GM18505 (cell line): ENCODE measurements around the gene MGAT3.
"Not testable (repeated sequence)": the region's sequence is repeated elsewhere in the genome, so short reads cannot be mapped to it uniquely, and the experiment has no call there.

Source experiments
- ATAC-seq: cut with Tn5 transposase; IDR thresholded peaks from one replicate; pipeline ENCODE4 v1.9.1; 2021; ENCODE audit not compliant: unreplicated experiment
- POLR2A ChIP-seq: IDR thresholded peaks from 4 replicates; pipeline ENCODE4 v1.6.1; 2011; ENCODE audit warnings: borderline replicate concordance; ENCODE audit not compliant: insufficient read depth, insufficient read length; ENCODE audit errors: extremely low read depth

MGAT3 gene

DNA sequence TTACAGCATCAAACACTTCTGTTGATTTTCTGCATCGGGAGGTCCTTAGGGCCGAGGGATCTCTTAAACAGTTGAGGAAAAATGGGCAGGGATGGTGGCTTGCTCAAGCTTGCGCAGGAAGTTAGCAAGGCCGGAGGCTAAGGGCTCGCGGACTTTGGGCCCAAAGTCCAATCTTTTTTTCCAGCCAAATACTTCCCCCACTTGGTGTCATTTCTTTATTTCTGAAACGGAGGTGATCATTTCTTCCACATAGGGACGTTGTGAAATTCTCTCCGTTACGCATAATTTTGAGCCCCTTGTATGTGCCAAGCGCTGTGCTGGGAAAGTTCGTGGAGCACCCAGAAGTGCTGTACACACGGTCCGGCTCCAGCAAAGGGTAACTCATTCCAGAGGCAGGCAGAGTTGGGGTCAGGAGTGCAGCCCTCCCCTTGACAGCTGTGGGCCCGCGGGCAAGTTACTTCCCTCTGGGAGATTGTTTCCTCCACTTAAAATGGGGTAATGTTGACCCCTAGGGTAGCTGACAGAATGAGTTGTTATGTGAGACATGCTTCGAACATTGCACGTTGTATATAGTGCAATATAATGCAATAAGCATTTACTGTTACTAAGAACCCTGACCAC, 46.1 kb downstream of the MGAT3 start:
- no peak for ATAC-seq
- no peak for TF ChIP-seq POLR2A

DNA sequence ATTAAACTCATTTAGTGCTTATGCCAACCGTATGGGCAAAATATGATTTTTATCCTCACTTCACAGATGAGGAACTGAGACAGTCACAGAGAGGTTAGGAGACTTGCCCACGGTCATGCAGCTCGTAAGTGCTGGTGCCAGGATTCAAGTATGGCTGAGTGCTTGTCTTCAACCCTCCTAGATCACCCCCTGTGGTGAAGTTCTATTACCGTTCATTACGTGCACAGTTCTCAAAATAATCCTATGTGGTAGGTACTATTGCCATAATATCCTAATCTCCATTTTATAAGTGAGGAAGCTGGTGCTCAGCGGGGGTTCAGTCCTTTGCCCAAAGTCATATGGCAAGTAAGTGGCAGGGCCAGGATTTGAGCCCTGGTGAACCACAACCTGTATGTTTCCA, 46.8 kb downstream of the MGAT3 start:
- no peak for ATAC-seq
- TF ChIP-seq POLR2A = no peak

DNA sequence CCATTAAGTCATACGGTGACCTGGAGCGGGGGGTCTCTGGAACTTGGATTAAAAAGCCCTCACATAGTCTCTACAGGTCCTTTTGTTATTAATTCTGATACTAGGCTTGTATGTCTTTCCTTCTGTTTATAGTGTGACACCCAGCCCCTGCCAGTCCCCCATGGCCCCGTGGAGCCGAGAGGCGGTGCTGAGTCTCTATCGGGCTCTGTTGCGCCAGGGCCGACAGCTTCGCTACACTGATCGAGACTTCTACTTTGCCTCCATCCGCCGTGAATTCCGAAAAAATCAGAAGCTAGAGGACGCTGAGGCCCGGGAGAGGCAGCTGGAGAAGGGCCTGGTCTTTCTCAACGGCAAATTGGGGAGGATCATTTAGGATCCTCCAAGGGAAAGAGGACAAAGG, 47.3 kb downstream of the MGAT3 start:
- TF ChIP-seq POLR2A = no peak

DNA sequence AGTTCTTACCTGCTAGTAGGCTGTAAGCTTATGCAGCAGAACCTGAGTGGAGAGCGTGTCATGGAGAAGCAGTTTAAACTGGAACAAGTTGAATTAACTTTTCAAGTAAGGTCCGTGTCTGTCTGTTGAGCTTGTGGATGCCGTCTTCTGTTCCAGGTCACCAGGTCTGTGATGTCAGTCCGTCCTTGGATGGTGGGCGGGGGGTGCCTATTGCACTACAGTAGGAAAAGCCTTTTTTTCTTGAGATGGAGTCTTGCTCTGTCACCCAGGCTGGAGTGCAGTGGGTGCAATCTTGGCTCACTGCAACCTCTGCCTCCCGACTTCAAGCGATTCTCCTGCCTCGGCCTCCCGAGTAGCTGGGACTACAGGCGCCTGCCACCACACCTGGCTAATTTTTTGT, 50.2 kb downstream of the MGAT3 start:
- not testable (repeated sequence) for ATAC-seq

More for the DNA sequence above, 47.3 kb downstream of the MGAT3 start:
- ATAC-seq = no peak

DNA sequence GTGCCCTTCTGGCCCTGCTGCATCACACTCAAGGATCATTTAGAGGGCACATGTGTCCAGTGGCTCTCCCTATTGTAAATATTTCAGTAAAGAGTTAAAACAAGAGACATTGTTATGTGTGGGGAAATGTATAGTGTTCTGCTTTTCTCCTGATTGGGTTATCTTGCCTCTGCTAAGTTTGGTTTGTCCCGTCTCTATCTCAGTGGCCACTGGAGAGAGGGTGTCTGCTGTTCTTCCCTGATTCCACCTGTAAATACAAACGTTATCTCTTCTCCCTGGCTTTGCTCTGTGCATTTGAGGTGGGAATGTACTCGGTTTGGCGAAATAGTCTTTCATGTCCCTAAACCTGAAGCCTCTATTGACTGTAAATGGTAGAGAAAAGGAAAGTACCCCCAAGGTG, 51.6 kb downstream of the MGAT3 start:
- ATAC-seq = no peak
- no peak for TF ChIP-seq POLR2A

DNA sequence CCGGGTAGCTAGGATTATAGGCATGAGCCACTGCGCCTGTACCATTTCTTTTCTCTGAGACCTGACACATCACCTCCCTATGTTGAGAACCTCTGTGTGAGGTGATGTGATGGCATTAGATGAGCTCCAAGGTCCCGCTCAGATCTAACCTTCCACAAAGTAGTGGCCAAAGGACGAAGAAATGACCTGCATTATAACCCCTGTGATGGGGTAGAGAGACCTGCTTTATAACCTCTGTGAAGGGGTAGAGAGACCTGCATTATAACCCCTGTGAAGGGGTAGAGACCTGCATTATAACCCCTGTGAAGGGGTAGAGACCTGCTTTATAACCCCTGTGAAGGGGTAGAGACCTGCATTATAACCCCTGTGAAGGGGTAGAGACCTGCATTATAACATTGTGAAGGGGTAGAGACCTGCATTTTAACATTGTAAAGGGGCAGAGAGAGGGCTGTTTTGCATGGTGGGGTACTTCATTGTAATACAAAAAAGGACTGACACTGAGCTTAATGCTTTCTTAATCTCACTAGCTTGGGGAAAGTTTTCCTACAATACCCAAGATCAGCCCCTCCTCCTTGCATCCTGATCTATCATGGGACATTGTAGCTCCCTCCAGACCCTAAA, 53.8 kb downstream of the MGAT3 start:
- ATAC-seq = no peak
- no peak for TF ChIP-seq POLR2A

DNA sequence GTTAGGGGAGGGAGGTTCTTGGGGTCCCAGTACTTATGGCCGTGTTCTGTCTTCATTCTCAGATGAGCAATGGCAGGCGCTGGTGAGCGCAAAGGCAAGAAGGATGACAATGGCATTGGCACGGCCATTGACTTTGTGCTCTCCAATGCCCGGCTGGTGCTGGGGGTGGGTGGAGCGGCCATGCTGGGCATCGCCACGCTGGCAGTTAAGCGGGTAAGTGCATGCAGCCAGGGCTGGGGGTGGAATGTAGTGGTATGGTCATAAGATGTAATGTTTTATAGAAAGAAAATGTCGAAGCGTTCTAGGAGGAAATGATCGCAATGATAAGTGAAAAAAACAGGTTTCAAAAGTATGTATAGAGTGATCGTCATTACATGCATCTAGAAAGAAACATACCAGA, 54.4 kb downstream of the MGAT3 start:
- ATAC-seq = no peak
- TF ChIP-seq POLR2A = no peak

DNA sequence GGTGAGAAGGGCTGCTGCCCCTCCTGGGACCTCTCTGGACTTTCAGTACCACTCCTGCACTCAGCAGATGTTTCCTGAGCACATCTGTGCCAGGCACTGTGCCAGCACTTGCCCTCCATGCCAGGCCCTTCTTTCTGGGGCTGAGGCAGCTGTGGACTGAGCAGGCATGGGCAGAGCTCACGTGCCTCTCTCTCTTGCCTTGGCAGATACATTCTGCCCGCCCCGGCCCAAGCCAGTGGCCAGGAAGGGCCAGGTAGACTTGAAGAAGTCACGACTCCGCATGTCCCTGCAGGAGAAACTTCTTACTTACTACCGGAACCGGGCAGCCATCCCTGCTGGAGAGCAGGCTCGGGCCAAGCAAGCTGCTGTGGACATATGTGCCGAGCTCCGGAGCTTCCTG, 55.2 kb downstream of the MGAT3 start:
- no peak for ATAC-seq
- TF ChIP-seq POLR2A = no peak

DNA sequence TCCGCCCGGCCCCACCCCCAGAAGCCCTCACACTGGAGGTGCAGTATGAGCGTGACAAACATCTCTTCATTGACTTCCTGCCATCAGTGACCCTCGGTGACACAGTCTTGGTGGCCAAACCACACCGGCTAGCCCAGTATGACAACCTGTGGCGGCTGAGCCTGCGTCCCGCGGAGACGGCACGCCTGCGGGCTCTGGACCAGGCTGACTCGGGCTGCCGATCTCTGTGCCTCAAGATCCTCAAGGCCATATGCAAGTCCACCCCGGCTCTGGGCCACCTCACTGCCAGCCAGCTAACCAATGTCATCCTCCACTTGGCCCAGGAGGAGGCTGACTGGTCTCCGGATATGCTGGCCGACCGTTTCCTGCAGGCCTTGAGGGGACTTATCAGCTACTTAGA, 57.0 kb downstream of the MGAT3 start:
- no peak for TF ChIP-seq POLR2A
- ATAC-seq = no peak

DNA sequence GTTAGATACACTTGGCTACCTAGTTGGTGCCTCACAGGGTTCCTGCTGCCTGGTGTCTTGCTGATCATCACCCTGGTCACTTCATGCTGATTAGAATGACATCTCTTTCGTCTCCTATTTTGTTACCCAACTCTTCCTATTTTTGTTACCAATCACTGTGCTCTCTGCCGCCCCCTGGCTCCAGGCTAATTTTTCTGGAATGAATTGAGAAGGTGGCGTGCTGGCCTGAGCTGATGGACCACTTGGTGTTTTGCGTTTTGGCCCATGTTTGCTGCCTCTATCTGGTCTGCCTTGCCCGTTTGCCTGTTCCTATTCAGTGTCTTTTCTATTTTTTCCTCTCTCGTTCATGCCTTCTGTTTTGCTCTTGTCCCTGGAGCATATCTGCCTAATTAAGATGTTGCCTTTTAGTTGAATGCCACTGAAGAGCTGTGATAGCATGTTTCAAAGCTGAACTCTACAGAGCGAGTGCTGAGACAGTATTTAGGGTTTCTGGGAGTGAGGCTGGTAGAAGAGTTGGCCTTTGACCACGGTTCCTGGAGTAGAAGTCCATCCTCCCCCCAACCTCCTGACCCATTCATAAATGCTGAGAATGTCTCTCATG, 57.7 kb downstream of the MGAT3 start:
- TF ChIP-seq POLR2A = no peak
- no peak for ATAC-seq

DNA sequence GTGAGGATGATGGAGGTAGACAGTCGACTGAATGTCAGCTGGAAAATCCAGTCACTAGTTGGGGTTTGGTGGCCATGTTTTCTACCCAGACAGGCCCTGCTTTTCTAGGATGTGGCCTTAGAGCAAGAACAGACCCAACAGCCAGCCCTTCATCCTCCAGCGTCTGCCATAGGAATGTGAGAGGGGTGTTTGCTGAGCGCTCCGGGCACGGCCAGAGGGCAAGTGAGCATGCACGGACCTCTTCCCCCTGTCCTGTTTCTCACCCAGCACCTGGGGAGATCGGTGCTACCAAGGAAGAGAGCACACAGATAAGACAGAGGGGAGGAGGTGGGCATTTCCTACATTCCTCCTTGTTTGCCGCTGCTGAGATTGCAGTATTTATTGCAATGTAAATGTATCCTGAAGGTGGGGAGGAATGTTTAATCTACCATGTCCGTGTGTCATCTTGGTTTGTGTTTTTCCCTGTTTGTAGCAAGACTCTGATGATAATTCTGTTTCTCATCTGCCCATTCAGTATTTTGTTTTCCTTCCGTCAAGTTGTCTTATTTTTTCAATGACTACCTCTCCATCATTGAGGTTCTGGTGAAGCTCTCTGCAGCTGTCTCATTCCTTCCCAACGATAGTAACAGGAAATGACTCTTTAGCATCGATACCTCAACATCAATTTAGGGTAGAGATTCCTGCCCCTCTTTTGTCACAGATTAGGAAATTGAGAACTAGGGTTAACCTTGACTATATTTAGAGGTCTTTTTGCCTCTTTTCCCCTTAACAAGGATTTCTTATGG, 58.6 kb downstream of the MGAT3 start:
- no peak for TF ChIP-seq POLR2A

DNA sequence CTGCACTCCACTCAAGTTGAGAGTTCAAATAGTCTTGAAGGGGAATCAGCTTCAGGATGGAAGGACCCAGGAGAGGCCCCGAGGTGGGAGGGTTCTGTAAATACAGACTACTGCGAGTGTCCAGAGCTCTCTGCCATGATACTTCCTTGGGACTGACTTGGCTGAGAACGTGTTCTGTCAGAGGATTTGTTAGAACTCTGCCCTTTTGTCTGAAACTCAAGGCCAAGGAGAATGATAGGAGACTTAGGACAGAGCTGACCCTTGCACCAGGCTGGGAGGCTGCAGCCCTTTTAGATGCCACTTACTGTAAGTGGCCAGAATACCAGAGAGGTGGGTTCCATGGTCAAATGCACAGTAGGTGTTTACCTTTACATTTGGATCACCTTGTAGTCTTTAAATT, 60.7 kb downstream of the MGAT3 start:
- no peak for ATAC-seq
- TF ChIP-seq POLR2A = no peak

More for the DNA sequence above, 58.6 kb downstream of the MGAT3 start:
- no peak for ATAC-seq

DNA sequence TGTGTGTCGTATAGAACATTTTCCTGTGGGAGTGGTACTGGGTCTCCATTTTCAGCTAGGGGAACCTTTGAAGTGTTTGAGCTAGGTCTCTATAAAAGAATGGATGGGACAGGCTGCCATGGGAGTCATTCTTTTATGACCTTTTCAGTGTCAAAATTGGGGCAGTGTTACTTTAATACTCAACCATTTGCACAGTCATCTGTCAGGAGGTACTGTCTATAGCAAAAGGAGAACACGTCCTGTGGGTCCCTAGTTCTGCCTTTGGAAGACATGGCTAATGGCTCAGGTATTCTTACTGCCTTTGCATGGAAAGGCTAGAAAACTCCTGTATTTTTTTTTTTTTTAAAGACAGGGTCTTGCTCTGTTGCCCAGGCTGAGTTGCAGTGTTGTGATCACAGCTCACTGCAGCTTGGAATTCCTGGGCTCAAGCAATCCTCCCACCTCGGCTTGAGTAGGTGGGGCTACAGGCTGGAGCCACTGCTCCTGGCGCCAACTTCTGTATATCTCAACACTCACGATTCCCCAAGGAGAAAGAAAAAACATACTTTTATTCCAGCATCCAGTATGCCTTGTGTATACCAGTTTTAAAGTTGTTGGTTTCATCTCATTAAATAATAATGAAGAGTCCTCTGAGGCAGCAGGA, 61.5 kb downstream of the MGAT3 start:
- ATAC-seq = no peak
- TF ChIP-seq POLR2A = no peak
